ENCODE data around the gene HOMEZ. TPM values are rescaled to one million over a fixed set of nuclear protein-coding genes. Genes with fewer than 3 reads are reported as not detected.

The HOMEZ gene
- total and polyA plus RNA-seq, 2 of the 8 experiments (the other 6 are each of a cell fraction or from before 2014, with no cell fraction given) = 9.1 to 15.9 TPM

GRCh38 chr14:23275412-23275811, 10.5 kb downstream of the HOMEZ start (continued):
- TF ChIP-seq CHD7 (IDR thresholded peaks at IDR 0.05; ENCODE audit: insufficient replicate concordance, low read length) = no peak

All from H1 (cell line).